HG02623 (cell line): Measurements from ENCODE around the gene MAPKAPK2.
"Not testable (repeated sequence)": the region's sequence is repeated elsewhere in the genome, so short reads cannot be mapped to it uniquely, and the experiment has no call there.

ENCODE experiments used
- ATAC-seq: cut with Tn5 transposase; IDR thresholded peaks from one replicate; pipeline ENCODE4 v1.9.1; 2021; ENCODE audit warnings: moderate library complexity; ENCODE audit not compliant: unreplicated experiment

The MAPKAPK2 gene

GRCh38 chr1:206739411-206740076 lies 54.8 kb downstream of the MAPKAPK2 start:
- peak; percentile 74 for ATAC-seq

GRCh38 chr1:206741142-206741701 lies 56.5 kb downstream of the MAPKAPK2 start:
- no peak for ATAC-seq

GRCh38 chr1:206742719-206743383 lies 58.1 kb downstream of the MAPKAPK2 start:
- ATAC-seq, result no peak

GRCh38 chr1:206744683-206745082 lies 60.0 kb downstream of the MAPKAPK2 start:
- no peak for ATAC-seq

GRCh38 chr1:206745301-206745700 lies 60.6 kb downstream of the MAPKAPK2 start:
- no peak for ATAC-seq

- ATAC-seq, result no peak
Observed at GRCh38 chr1:206748348-206749030, 63.8 kb downstream of the MAPKAPK2 start.

GRCh38 chr1:206751891-206752290 lies 67.2 kb downstream of the MAPKAPK2 start:
- no peak for ATAC-seq

- no peak for ATAC-seq
Observed at GRCh38 chr1:206752481-206752880, 67.8 kb downstream of the MAPKAPK2 start.

GRCh38 chr1:206753141-206753540 lies 68.4 kb downstream of the MAPKAPK2 start:
- ATAC-seq, result no peak

GRCh38 chr1:206754011-206754410 lies 69.3 kb downstream of the MAPKAPK2 start:
- no peak for ATAC-seq

- ATAC-seq, result no peak
Observed at GRCh38 chr1:206757524-206758266, 73.0 kb downstream of the MAPKAPK2 start.

- no peak for ATAC-seq
Observed at GRCh38 chr1:206760590-206760989, 75.9 kb downstream of the MAPKAPK2 start.

- ATAC-seq, result no peak
Observed at GRCh38 chr1:206761159-206761768, 76.6 kb downstream of the MAPKAPK2 start.

GRCh38 chr1:206762741-206763364 lies 78.1 kb downstream of the MAPKAPK2 start:
- not testable (repeated sequence) for ATAC-seq

- ATAC-seq, result not testable (repeated sequence)
Observed at GRCh38 chr1:206765771-206766170, 81.1 kb downstream of the MAPKAPK2 start.

- ATAC-seq, result peak; percentile 37
Observed at GRCh38 chr1:206766251-206766856, 81.6 kb downstream of the MAPKAPK2 start.

GRCh38 chr1:206768472-206769303 lies 84.0 kb downstream of the MAPKAPK2 start:
- ATAC-seq, result no peak

GRCh38 chr1:206769304-206769731 lies 84.6 kb downstream of the MAPKAPK2 start:
- peak; percentile 54 for ATAC-seq
